Measurements from ENCODE around the gene PTGER3. TPM values are rescaled to one million over a fixed set of nuclear protein-coding genes. Genes with fewer than 3 reads are reported as not detected.

PTGER3 gene
- polyA plus RNA-seq, 1 donor (not counting 4 experiments of a cell fraction or from before 2014, with no cell fraction given) = 0.04 TPM

DNA sequence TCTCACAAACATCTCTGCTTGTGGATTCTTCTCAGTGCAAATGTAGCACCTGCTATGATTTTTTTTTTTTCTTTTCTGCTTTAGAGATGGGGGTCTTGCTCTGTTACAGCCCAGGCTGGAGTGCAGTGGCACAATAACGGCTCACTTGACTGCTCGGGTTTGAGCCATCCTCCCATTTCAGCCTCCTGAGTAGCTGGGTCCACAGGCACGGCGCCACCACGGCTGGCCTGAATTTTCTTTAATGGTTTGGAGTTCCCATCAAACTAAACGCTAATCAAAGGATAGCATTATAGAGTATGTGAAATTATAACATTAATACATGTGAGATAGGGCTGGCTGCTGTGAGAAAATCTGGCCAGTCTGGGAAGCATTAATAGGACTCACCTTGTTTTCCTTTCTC is 7.2 kb upstream of the PTGER3 start:
- H3K9ac ChIP-seq (ENCODE audit: control insufficient read depth, extremely low read depth, insufficient read depth, low read length) = no peak overlapping the region
- no peak overlapping the region for H3K4me2 ChIP-seq (ENCODE audit: control insufficient read depth, extremely low read depth, insufficient read depth, low read depth, low read length)
- no peaks in the 10 kb centered on the region for H3K27me3 ChIP-seq (ENCODE audit: control insufficient read depth, extremely low read depth, insufficient read depth, low read length)
- TF ChIP-seq, protein P1, sequence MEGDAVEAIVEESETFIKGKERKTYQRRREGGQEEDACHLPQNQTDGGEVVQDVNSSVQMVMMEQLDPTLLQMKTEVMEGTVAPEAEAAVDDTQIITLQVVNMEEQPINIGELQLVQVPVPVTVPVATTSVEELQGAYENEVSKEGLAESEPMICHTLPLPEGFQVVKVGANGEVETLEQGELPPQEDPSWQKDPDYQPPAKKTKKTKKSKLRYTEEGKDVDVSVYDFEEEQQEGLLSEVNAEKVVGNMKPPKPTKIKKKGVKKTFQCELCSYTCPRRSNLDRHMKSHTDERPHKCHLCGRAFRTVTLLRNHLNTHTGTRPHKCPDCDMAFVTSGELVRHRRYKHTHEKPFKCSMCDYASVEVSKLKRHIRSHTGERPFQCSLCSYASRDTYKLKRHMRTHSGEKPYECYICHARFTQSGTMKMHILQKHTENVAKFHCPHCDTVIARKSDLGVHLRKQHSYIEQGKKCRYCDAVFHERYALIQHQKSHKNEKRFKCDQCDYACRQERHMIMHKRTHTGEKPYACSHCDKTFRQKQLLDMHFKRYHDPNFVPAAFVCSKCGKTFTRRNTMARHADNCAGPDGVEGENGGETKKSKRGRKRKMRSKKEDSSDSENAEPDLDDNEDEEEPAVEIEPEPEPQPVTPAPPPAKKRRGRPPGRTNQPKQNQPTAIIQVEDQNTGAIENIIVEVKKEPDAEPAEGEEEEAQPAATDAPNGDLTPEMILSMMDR (optimal IDR thresholded peaks at IDR 0.05 in 1 of 3, IDR thresholded peaks at IDR 0.05 in 1 of 3, conservative IDR thresholded peaks at IDR 0.05 in 1 of 3; ENCODE audit: extremely low read depth in 1 of 3, insufficient read depth in 2 of 3, low read length in 3 of 3) = no peak
- TF ChIP-seq EZH2 (IDR thresholded peaks at IDR 0.05; ENCODE audit: low read length) = no peak
- H4K20me1 ChIP-seq (ENCODE audit: control insufficient read depth, extremely low read depth, insufficient read depth, low read length) = no peaks in the 10 kb centered on the region
- dilution Hi-C loops (cut with MboI; ENCODE audit: extremely low pct_ligation_motif_present, low sequenced_read_pairs) = no loop called here
- no peaks in the 10 kb centered on the region for H3K79me2 ChIP-seq (ENCODE audit: control insufficient read depth, insufficient read depth, low read length)
- H3K9me1 ChIP-seq (ENCODE audit: control insufficient read depth, extremely low read depth, insufficient read depth, low read length) = no peaks in the 10 kb centered on the region
- H3K9me3 ChIP-seq (ENCODE audit: control insufficient read depth, low read depth, low read length) = no peaks in the 10 kb centered on the region
- no peak overlapping the region for H3K27ac ChIP-seq (ENCODE audit: control insufficient read depth, insufficient read depth, low read length)
- FAIRE-seq = no peak
- DNase-seq (ENCODE audit: low read depth, low spot score) = no peak
- no peak overlapping the region for H3K4me3 ChIP-seq (ENCODE audit: control insufficient read depth in 2 of 3, extremely low read depth in 1 of 3, insufficient read depth in 2 of 3, low read depth in 1 of 3, low read length in 3 of 3)
- H3K36me3 ChIP-seq (ENCODE audit: control insufficient read depth in 2 of 2, extremely low read depth in 1 of 2, insufficient read depth in 2 of 2, low read length in 2 of 2) = peaks cover 0 to 4% of the 10 kb centered on the region in 2 experiments
- no peak overlapping the region for H2AFZ ChIP-seq (ENCODE audit: control insufficient read depth, low read length)
- no peaks in the 10 kb centered on the region for H3K4me1 ChIP-seq (ENCODE audit: control insufficient read depth, extremely low read depth, insufficient read depth, low read length)

DNA sequence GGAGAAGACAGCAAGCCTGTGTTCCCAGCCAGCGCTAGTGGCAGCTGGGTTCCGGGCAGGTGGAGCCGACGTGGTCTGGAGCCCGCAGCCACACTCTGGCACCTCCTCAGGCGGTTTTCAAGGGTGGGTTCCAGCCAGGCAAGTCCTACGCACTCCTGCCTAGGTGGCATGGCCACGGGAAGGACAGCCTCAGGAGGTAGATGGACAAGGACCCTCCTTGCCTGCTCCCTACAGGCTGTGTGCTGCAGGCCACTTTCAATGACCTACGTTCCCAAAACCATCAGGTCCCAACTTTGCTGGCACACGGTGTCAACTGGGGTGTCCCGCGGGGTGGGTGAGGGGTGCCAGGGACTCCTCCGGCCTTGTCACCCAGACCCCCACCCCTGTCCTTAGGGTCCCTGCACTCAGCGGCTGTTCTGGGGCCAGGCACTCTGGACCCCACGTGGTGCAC is 6.7 kb upstream of the PTGER3 start:
- H3K79me2 ChIP-seq (ENCODE audit: control insufficient read depth, insufficient read depth, low read length) = no peaks in the 10 kb centered on the region
- no peak overlapping the region for H3K9ac ChIP-seq (ENCODE audit: control insufficient read depth, extremely low read depth, insufficient read depth, low read length)
- H3K4me3 ChIP-seq (ENCODE audit: control insufficient read depth in 2 of 3, extremely low read depth in 1 of 3, insufficient read depth in 2 of 3, low read depth in 1 of 3, low read length in 3 of 3) = no peak overlapping the region
- dilution Hi-C loops (cut with MboI; ENCODE audit: extremely low pct_ligation_motif_present, low sequenced_read_pairs) = no loop called here
- H3K9me1 ChIP-seq (ENCODE audit: control insufficient read depth, extremely low read depth, insufficient read depth, low read length) = no peaks in the 10 kb centered on the region
- H3K36me3 ChIP-seq (ENCODE audit: control insufficient read depth in 2 of 2, extremely low read depth in 1 of 2, insufficient read depth in 2 of 2, low read length in 2 of 2) = peaks cover 0 to 4% of the 10 kb centered on the region in 2 experiments
- no peak for TF ChIP-seq EZH2 (IDR thresholded peaks at IDR 0.05; ENCODE audit: low read length)
- TF ChIP-seq, protein P1 (optimal IDR thresholded peaks at IDR 0.05 in 1 of 3, IDR thresholded peaks at IDR 0.05 in 1 of 3, conservative IDR thresholded peaks at IDR 0.05 in 1 of 3; ENCODE audit: extremely low read depth in 1 of 3, insufficient read depth in 2 of 3, low read length in 3 of 3) = no peak
- H2AFZ ChIP-seq (ENCODE audit: control insufficient read depth, low read length) = no peak overlapping the region
- H3K27ac ChIP-seq (ENCODE audit: control insufficient read depth, insufficient read depth, low read length) = no peak overlapping the region
- H4K20me1 ChIP-seq (ENCODE audit: control insufficient read depth, extremely low read depth, insufficient read depth, low read length) = no peaks in the 10 kb centered on the region
- no peak for FAIRE-seq
- H3K9me3 ChIP-seq (ENCODE audit: control insufficient read depth, low read depth, low read length) = no peaks in the 10 kb centered on the region
- DNase-seq (ENCODE audit: low read depth, low spot score) = no peak
- no peaks in the 10 kb centered on the region for H3K27me3 ChIP-seq (ENCODE audit: control insufficient read depth, extremely low read depth, insufficient read depth, low read length)
- H3K4me2 ChIP-seq (ENCODE audit: control insufficient read depth, extremely low read depth, insufficient read depth, low read depth, low read length) = no peak overlapping the region
- H3K4me1 ChIP-seq (ENCODE audit: control insufficient read depth, extremely low read depth, insufficient read depth, low read length) = no peaks in the 10 kb centered on the region
